GM20000 (cell line): ENCODE results near the gene PRPSAP1.

Experiments
- DNase-seq: peaks from one replicate; pipeline ENCODE4 v3.0.0; 2012; ENCODE audit warnings: low spot score
- CTCF ChIP-seq: IDR thresholded peaks from 2 replicates; pipeline ENCODE4 v1.5.1; 2012; ENCODE audit warnings: mild to moderate bottlenecking, control low read depth; ENCODE audit errors: extremely low read depth, missing control alignments

Gene PRPSAP1

GRCh38 chr17:76266244-76266938, 87.3 kb downstream of the PRPSAP1 start:
- no peak for TF ChIP-seq CTCF
- no peak for DNase-seq

GRCh38 chr17:76265624-76266243, 88.0 kb downstream of the PRPSAP1 start:
- no peak for DNase-seq
- no peak for TF ChIP-seq CTCF

- peak; percentile 96 for DNase-seq
- no peak for TF ChIP-seq CTCF
These were observed 88.7 kb downstream of the PRPSAP1 start, which contains the start of gene UBALD2 for GRCh38 chr17:76264755-76265623. Gene UBALD2 (plus strand): TSS chr17:76265348. CDS start chr17:76265506, 158 bp downstream.

GRCh38 chr17:76264425-76264754, 89.3 kb downstream of the PRPSAP1 start:
- no peak for DNase-seq
- no peak for TF ChIP-seq CTCF

- DNase-seq: no peak
- no peak for TF ChIP-seq CTCF
These were observed 89.8 kb downstream of the PRPSAP1 start for GRCh38 chr17:76263896-76264295.

GRCh38 chr17:76262732-76263344, 90.9 kb downstream of the PRPSAP1 start:
- peak; percentile 73 for DNase-seq
- no peak for TF ChIP-seq CTCF
